PFSK-1 (cell line): Measurements from ENCODE around the gene CNTNAP2.

Experiments
- FOXP2 ChIP-seq: optimal IDR thresholded peaks from 2 replicates; pipeline ENCODE3; 2011; ENCODE audit warnings: borderline replicate concordance, control low read depth, inconsistent platforms; ENCODE audit not compliant: insufficient read depth; ENCODE audit errors: extremely low read length, extremely low read depth
- POLR2AphosphoS5 ChIP-seq: IDR thresholded peaks from 2 replicates; pipeline ENCODE4 v1.6.1; 2012; ENCODE audit warnings: low read depth, mild to moderate bottlenecking, control low read depth, low read length, moderate library complexity
- SIN3A ChIP-seq: IDR thresholded peaks from 2 replicates; pipeline ENCODE4 v1.6.1; 2012; ENCODE audit warnings: mild to moderate bottlenecking, low read length, moderate library complexity, borderline replicate concordance; ENCODE audit not compliant: insufficient read depth
- TAF1 ChIP-seq: IDR thresholded peaks from 2 replicates; pipeline ENCODE4 v1.6.1; 2012; ENCODE audit warnings: low read length, control low read depth, borderline replicate concordance; ENCODE audit not compliant: insufficient read depth
- TF ChIP-seq, protein P1 (sequence below), 2 experiments: IDR thresholded peaks; 2 replicates each; pipeline versions ENCODE4 v1.6.1 to v1.8.0; 2011 to 2012; ENCODE audit warnings: low read depth in 2 of 2, low read length in 2 of 2, control low read depth in 1 of 2, inconsistent platforms in 1 of 2, mild to moderate bottlenecking in 1 of 2, moderate library complexity in 1 of 2; ENCODE audit not compliant: insufficient read depth in 1 of 2

Gene CNTNAP2

DNA sequence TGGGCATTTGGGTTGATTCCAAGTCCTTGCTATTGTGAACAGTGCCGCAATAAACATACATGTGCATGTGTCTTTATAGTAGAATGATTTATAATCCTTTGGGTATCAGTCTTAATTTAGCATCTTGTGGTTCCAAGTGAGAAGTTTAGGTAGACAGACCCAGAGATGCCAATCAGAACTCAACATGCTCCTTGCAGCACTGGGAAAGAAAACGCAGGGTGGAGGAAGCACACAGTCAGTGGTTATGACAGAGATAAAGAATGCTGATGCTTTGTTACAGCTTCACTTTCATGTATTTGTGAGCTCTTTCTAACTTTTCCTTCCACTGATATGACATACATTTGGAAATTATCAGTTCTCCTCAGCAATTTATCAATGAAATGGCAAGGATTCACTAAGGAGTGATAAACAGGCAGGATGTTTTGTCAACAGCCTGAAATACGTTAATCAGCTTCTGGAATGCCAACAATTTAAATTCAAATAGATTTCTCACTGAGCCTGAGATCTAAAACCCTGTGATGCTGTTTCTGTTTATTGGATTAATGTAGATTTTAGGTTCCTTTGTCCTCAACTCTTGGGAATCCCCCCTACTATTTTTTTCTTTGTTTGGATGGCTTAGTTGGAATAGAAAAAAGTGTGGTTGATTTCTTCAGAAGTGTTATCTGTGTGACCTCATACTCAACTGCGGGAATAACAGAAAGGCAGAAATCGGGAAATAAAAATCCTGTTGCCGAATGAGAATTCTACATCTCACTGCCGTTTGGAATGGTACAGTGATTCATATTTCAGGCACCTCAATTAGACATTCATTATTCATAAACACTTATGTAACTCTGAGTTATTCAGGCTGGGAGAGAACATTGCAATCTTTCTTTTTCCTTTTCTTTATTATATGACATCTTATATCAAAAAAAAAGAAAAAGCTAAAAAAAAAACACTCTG is 675.0 kb downstream of the CNTNAP2 start:
- TF ChIP-seq TAF1 (no peak), FOXP2 (no peak), SIN3A (no peak), POLR2AphosphoS5 (no peak)
- TF ChIP-seq, protein P1, sequence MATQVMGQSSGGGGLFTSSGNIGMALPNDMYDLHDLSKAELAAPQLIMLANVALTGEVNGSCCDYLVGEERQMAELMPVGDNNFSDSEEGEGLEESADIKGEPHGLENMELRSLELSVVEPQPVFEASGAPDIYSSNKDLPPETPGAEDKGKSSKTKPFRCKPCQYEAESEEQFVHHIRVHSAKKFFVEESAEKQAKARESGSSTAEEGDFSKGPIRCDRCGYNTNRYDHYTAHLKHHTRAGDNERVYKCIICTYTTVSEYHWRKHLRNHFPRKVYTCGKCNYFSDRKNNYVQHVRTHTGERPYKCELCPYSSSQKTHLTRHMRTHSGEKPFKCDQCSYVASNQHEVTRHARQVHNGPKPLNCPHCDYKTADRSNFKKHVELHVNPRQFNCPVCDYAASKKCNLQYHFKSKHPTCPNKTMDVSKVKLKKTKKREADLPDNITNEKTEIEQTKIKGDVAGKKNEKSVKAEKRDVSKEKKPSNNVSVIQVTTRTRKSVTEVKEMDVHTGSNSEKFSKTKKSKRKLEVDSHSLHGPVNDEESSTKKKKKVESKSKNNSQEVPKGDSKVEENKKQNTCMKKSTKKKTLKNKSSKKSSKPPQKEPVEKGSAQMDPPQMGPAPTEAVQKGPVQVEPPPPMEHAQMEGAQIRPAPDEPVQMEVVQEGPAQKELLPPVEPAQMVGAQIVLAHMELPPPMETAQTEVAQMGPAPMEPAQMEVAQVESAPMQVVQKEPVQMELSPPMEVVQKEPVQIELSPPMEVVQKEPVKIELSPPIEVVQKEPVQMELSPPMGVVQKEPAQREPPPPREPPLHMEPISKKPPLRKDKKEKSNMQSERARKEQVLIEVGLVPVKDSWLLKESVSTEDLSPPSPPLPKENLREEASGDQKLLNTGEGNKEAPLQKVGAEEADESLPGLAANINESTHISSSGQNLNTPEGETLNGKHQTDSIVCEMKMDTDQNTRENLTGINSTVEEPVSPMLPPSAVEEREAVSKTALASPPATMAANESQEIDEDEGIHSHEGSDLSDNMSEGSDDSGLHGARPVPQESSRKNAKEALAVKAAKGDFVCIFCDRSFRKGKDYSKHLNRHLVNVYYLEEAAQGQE (IDR thresholded peaks at IDR 0.05; ENCODE audit: insufficient read depth in 1 of 2, low read depth in 2 of 2, low read length in 2 of 2): no peak

DNA sequence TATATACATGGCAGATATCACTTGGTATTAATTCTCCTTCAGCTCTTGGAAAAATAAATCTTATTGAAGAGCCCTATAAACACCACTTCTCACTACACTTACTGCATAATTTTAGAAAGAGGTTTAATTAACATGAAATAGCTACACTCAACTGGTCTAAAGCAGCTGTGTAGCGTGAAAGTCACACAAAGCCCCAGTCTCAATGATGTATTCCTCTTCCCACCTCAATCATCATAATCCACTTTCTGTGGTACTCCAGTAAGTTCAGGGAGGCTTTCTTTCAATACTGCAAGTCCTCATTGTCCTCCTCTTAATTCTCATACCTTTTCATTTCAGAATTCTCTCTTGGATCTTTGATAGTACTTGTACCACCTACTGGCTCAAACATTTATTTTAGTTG is 688.0 kb downstream of the CNTNAP2 start:
- TF ChIP-seq SIN3A (no peak), TAF1 (no peak), FOXP2 (no peak), POLR2AphosphoS5 (no peak)
- TF ChIP-seq, protein P1 (IDR thresholded peaks at IDR 0.05; ENCODE audit: insufficient read depth in 1 of 2, low read depth in 2 of 2, low read length in 2 of 2): no peak

DNA sequence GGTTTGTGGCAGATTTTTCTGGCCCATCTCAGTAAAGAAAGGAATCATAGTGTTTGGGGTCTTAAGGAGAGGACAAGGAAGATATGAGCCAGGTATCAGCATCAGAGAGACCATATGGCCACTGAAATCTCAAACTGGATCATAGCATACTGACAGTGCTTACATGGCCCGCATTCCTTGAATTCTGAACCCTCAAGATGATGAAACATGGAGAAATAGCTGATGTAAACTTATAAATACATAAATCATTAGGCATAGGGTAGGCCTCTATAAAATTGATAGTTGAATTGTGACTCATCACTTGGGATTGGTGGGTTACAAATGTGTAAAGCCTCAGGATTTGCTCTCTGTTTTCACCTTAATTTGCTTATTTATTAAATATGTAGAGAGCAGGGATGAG is 688.5 kb downstream of the CNTNAP2 start:
- no peak for TF ChIP-seq TAF1
- no peak for TF ChIP-seq SIN3A
- TF ChIP-seq POLR2AphosphoS5: no peak
- TF ChIP-seq, protein P1 (IDR thresholded peaks at IDR 0.05; ENCODE audit: insufficient read depth in 1 of 2, low read depth in 2 of 2, low read length in 2 of 2): no peak
- no peak for TF ChIP-seq FOXP2

DNA sequence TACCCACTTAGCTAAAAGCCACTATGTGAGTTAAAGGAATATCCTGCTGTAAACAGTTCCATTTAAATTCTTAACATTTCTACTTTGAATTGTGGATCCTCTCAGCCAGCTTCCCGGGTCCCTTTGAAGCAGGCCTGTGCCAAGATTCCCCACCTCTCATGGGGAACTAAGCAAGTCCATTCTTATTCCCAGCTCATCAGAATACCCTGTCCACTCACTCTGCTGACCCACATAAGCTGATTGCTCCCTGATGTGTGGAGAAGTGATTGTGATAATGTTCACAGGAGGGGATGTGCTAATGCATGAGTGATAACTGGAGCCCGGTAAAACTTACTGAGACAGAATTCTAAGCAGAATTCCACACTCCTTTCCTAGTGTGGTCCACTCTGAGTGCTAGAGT is 709.7 kb downstream of the CNTNAP2 start:
- TF ChIP-seq, protein P1 (IDR thresholded peaks at IDR 0.05; ENCODE audit: insufficient read depth in 1 of 2, low read depth in 2 of 2, low read length in 2 of 2): no peak
- no peak for TF ChIP-seq POLR2AphosphoS5
